Hepatocyte (in vitro differentiated cells): Measurements from ENCODE around the gene SMIM44.

ENCODE experiments used
- CTCF ChIP-seq: fragments of 200-600 bp; sonication (generic); IDR thresholded peaks from 2 replicates; pipeline ENCODE4 v1.5.1; 2016; ENCODE audit warnings: antibody characterized with exemption, mild to moderate bottlenecking; ENCODE audit not compliant: poor library complexity
- EZH2 ChIP-seq: fragments of 200-600 bp; sonication (generic); IDR thresholded peaks from 2 replicates; pipeline ENCODE4 v1.6.1; 2016; ENCODE audit warnings: antibody characterized with exemption, mild to moderate bottlenecking, borderline replicate concordance

- peak; percentile 13 for TF ChIP-seq CTCF
- TF ChIP-seq EZH2: no peak
These were observed 43.4 kb upstream of the SMIM44 start for GRCh38 chr19:3526507-3527237.
